Activated CD8-positive, alpha-beta memory T cell treated with anti-CD3 and anti-CD28 coated beads, Interleukin-2, amount 50 U/mL, for 4 hours (primary cell): ENCODE data around the gene CD81.

ENCODE experiments used
- DNase-seq: peaks from one replicate; pipeline ENCODE4 v3.0.0-alpha.2; 2020

The CD81 gene

DNA sequence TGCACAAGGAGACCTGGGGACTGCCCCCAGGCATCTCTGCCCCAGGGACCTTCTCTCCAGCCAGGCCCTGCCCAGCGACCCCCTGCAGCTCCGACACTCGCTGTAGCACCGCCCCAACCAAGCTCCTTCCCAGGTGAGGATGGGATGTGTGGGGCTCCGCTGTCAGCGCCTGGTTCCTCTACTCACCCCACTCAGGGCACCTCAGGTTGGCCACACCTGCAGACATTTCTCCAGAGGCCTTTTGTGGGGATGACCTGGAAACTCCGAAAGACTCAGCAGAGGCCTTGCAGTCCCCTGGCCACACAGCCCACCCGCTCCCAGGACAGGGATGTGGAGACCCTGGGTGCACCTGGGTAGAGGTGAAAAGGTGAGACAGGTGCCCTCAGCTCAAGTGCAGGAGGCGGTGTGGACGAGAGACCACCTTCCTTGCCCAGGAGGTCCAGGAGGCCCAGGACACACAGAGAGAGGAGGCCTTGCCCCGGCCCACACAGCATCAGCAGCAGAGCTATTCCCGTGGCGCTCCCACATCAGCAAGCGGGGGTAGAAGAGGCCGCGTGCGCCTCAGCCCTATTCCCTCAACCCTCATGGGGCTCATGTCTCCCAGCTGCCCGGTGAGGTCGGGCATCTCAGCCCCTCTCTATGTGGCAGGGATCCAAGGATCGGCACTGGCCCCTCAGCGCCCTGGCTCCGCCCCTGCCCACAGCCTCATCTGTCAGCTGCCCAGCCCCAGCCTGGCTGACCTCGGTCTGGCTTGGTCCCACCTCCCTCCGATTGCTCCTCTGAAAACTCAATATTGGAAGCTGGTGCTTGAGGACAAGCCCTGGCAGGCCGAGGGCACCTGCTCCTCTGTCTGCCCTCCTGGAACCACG lies 46.3 kb downstream of the CD81 start:
- DNase-seq, result no peak

DNA sequence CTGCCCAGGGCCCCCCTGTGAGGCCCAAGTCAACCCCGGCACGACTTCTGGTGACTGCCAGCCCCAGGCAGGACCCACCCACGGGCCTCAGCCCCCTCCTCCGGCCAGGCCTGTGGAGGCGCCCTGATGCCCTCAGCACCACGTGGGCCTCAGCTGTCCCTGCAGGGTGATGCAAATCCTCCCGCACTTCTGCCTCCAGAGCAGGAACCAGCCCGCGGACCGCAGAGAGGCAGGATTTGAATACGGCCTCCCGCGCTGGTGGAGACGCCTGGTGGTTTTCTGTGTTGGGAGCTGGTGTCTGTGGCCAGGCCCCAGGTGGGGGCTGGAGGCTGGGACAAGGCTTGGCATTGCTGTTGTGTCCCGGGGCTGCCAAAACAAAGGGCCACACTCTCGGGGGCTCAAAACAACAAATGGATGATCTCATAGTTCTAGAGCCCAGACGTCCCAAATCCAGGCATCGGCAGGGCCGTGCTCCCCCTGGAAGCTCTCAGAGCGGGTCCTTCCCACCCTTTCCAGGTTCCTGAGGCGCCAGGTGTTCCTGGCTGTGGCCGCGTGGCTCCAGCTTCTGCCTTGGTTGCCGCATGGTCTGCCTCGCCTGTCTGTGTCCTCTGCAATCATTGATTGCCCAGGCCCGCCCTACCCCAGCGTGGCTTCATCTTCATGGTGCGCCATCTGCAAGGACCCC lies 47.8 kb downstream of the CD81 start:
- DNase-seq, result no peak

DNA sequence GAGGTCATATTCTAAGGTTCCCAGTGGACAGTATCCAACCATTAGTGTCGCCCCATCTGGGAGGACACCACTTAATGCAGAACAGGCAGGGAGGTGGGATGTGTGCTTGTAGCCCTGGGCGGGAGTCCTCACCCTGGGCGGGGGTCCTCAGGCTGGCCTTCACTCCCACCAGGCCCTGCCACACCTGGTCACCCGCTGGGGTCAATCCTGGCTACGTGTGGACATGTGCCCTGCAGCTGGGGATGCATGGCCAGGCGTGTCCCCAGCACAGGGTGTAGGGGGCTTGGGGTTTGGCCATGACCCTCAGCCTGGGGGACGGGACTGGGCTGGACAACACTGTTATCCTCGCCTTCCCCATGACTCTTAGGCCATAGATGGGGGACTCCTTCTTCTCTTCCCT lies 48.4 kb downstream of the CD81 start:
- DNase-seq, result no peak

DNA sequence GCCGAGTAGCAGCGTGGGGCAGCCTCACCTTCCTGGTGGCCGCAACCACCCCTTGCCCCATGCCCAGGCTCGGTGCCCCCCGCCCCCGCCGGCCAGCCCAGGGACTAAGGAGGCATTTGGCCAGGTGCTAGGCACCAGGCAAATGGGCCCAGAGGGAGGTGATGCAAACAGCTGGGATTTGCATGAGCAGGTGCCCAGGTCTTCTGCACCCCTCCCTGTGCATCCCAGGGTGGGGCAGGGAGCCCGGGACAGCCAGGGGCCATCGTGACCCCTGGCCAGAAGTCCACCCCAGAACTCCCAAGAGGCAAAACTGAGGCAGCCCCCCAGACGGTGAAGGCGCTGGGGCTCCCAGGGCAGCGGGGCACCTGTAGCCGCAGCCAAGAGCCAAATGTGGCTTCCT lies 49.1 kb downstream of the CD81 start:
- no peak for DNase-seq

DNA sequence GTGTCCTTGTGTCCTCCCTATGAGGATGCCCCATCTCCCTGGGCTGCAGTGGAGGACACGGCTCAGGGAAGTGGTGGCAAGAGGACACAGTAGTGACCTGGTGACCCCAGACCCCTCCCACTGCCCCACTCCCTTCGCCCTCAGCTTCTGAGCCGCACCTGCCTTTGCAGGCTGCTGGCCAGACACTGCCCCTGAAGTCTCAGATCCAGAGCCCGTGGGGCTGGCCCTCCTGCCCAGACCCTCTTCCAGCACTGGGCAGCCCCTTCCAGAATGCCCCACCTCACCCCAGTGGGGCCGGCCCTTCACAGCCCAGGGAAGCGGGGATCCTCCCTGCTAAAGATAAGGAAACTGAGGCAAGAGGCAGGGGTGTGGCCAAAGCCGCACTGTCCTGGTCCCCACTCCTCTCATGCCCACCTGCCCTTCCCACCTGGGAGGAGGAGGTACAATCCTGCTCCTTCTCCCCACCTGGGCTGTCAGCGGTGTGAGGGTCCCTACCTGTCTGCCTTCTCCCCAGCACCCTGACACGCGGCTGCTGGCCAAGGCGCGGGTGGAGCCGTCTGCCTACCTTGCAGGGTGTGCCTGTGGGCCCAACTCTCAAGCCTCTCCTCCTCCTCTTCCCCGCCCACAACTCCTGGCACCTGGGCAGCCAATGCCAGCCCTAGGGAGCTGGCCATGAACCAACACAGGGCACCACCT lies 49.9 kb downstream of the CD81 start:
- DNase-seq, result no peak

DNA sequence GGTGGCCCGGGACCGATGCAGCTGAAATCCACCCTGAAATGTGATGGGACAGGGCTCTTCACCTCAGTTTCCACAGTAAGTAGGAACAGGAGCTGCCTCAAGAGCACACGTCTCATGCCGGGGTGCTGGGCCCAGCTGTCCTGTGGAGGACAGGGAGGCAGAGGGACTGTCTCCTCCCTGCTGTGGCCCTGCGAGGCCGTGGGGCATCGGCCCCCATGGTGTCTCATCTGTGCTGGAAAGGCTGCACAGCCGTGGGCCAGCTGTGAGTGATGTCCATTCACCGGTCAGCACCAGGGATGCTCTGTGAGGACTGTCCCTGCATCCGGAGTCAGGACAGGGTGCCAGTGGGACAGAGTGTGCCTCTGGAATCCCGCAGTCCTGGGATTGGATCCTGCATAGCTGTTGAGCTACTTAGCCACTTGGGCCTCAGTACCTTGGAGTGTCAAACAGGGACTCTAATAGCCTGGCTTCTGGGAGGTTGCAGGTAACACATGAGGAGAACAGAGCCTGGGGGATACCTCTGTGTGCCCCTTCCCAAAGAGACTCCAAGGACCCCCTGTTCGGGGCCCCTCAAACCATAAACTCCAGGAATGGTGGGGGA lies 50.7 kb downstream of the CD81 start:
- no peak for DNase-seq

DNA sequence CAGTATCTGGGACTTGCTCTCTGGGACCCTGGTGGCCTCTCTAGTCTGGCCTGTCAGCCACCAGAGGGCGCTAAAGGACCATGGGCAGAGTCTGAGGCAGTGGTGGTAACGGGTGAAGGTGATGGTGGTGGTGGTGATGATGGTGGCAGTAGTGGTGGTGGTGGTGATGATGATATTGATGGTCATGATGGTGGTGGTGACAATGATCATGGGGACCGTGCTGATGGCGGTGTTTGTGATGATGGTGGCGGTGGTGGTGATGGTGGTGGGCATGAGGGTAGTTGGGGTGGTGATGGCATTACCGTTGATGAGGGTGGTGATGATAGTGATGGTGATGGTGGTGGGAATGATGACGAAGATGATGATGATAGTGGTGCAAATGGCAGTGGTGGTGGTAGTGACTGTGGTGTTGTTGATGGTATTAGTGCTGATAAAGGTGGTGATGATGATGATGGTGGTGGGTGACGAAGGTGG lies 51.2 kb downstream of the CD81 start:
- DNase-seq, result peak; percentile 90

DNA sequence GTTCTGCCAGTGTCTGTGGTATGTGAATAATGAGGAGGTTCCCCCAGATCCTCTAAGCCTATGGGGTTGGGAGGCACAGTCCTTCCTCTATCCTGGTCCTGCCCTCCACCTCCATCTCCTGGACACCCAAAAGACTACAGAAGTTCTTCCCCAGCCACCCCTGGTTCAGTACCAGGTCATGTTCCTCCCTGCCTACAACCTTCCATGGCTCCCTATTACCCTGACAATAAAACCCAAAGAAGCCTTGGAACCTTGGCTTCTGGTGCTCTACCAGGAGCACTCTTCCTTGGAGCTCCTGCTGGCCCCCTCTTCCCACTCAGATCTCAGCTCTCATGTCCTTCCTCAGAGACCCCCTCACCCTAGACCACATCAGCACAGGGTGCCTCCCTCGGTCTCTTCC lies 54.3 kb downstream of the CD81 start:
- no peak for DNase-seq

DNA sequence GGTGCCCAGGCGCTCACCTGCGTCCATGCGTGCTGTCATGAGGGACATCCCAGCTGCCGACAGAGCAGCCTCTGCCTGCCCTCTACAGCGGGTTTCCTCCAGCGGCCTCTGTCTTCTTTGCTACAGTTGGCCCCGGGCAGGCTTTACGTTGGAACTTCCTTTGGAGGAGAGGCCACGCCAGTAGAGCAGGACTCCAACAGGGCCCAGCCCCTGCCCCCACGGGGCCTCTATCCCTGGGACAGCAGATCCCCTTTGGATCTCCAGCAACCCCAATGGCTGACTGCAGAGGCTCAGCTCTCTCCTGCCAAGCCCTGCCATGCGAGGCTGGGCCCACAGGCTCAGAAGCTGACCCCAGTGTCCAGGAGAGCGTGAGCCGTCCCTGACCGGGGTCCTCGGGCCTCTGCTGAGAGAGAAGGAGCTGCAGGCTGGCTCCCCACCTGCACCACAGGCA lies 55.1 kb downstream of the CD81 start:
- no peak for DNase-seq

DNA sequence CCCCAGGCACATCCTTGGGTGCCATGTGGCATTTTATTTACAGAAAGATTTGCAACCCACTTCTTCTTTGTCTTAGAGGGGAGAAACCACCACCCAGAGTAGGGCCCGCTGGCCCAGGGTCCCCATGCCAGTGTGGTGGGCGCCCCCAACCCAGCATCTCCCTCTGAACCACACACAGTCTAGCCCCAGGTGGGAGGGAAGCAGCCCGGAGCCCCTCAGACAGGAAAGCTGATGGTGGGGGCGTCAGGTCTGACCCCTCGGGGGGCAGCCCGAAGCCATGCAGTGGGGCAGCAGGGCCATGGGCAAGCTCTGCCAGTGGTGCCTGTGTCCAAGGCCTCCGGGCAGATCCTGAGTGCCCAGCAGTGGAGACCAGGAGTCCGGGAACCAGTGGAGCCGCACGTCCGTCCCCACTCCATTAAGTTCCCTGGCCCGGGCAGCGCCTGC lies 55.5 kb downstream of the CD81 start:
- DNase-seq, result no peak

DNA sequence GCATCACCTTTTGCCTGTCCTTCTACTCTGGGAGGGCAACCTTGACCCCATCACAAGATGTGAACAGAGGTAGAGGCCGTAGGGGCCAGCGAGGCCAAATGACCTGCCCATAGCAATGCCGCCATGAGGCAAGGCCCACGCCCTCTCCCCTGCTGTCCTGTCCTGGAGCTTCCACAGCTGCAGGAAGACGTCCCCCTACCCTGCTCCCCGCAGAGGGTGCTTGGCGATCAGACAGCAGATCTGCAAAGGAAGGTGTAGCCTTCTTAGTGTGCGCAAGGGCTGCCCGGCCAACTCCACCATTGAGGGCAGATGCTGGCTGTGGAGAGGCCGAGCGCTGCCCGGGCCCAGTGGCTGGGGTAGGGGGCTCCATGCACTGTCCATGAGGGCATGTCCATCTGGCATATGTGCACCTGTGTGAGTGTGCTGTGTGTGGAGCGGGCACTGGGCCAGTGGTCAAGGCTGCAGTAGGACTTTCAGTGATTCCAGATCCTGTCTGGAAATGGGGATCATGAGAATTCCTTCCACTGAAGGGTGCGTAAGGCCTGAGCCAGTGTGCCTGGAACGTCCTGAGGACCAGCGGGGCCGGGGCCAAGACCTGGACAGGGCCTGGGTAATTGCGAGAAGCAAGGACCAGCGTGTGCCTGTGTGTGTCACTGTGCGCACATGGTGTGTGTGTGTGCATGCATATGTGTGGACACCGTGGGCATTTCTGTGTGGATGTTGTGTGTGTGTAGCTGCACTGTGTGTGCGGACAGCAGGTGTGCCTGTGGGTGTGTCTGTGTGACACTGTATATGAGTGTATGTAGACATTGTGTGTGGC lies 56.2 kb downstream of the CD81 start:
- peak; percentile 7 for DNase-seq

DNA sequence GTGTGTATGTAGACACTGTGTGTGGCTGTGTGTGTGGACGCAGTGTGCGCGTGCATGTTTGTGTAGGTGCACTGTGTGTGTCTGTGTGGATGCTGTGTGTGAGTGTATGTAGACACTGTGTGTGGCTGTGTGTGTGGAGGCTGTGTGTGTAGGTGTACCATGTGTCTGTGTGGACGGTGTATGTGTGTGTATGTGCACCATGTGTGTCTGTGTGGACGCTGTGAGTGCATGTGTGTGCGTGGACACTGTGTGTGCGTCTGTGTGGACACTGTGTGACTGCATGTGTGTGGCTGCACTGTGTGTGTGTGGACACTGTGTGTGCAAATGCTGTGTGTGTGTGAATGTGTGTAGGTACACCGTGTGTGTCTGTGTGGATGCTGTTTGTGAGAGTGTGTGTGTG lies 56.9 kb downstream of the CD81 start:
- peak; percentile 4 for DNase-seq

DNA sequence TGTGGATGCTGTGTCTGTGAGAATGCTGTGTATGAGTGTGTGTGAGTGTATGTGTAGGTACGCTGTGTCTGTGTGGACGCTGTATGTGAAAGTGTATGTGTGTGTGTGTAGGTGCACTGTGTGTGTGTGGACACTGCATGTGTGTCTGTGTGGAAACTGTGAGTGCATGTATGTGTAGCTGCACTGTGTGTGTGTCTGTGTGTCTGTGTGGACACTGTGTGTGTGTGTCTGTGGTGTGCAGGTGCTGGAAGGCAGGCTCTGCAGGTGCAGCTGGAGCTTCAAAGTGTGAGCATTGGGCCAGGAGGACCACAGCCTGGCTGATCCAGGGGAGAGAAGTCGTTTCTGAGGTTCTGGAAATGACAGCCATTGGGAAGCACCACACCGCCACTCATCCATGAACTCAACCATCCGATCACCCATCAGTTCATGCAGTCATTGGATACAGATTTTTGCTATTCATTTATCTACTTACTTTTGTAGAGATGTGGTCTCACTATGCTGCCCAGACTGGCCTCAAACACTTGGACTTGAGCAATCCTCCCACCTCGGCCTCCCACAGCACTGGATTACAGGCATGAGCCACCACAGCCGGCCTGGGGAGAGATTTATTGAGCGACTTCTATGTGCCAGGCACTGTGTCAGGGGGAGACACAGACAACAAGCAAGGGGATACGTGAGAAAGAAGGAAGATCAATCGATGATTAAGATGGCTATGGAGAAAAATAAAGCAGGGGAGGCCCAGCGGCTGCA lies 57.6 kb downstream of the CD81 start:
- DNase-seq, result peak; percentile 3

DNA sequence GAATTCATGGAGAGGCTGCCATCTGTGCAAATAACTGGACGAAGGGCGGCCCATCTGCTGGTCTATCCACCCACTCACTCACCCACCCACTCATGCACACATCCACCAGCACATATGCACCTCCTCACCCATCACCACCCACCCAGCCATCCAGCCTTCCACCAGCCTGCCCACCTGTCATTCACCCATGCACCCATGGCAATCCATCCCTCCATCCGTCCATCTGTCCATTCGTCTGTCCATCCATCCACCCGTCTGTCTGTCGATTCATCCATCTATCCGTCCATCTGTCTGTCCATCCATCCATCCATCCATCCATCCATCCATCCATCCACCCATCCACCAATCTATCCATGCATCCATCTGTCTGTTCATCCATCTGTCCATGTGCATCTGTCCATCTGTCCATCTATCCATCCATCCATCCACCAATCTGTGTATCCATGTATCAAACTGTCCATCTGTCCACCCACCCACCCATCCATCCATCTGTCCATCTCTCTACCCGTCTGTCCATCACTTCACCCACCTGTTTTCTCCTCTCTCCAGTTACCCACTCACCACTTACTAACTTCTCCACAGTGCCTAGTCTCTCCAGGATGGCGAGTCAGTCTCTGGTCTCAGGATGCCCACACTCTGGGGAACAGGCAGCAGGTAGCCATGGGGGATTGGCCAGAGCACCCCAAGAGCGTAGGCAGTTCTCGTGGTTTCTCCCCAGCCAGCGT lies 58.3 kb downstream of the CD81 start:
- peak; percentile 4 for DNase-seq

DNA sequence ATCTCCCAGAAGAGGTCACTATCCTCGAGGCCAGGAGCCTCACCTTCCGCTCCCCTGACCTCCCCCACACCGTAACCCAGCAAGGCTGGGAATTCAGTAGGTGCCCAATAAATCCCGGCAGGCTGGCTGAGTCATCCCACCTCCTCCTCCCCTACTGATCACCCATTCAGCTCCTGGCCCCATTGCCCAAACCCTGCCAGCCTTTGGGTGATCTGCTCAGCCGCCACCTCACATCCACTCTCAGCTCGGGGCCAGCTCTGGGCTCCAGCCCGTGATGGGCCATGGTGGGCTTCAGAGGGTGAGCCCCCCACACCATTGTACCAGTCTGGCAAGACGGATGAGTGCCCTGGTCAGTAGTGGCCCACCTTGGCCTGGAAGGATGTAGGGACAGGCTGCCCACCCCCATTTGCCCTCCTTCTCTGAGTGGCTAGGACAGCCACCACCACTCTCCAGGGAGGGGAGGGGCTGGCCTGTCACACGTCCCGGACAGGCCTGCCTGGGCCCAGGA lies 59.0 kb downstream of the CD81 start:
- DNase-seq, result peak; percentile 8

DNA sequence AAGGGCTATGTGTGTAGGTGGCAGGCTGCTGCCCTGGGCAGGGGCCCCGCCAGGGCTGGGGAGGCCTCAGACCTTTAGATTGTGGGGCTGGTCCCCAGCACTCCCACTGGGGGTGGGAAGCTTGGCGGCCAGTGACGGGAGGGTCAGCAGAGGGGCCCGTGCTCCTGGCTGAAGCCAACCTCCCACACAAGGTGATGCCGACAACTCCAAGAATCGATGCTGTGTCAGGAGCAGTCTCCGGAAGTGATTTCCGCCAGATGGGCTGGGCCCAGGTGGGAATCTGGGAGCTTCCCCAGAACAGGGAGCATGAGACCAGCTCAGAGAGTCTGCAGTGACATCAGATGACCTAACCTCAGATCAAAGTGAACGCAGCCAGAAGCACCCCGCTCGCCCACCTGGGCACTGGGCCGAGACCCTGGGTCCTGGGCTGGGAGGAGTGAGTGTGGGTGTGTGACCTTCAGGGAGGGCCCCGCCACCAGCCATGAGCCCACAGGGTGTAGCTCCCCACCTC lies 59.5 kb downstream of the CD81 start:
- DNase-seq, result peak; percentile 6

DNA sequence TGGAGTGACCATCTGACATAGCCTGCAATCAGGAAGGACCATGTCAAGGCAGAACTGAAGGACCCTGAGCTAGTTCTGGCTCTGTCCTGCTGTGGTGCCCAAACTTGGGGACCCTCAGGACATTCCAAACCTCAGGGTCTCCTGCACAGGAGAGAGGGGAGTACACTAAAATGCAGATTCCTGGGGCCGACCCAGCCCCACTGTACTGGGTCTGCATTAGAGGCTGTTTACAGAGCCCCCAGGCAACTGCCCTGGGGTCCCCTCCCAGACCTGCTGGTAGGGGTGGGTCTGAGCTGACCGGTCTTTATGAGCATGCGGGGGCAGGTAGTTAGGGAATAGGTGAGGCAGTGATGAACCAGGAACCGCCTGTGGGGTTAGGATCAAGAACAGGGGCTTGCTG lies 60.4 kb downstream of the CD81 start:
- peak; percentile 6 for DNase-seq

DNA sequence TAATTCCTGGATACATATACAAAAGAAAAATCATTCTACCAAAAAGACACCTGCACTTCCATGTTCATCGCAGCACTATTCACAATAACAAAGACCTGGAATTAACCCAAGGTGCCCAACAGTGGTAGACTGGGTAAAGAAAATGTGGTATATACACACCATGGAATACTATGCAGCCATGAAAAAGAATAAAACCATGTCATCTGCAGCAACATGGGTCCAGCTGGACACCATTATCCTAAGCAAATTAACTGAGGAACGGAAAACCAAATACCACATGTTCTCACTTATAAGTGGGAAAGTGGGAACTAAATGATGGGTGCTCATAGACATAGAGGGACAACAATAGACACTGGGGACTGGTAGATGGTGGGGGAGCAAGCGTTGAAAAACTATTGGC lies 62.7 kb downstream of the CD81 start:
- no peak for DNase-seq

DNA sequence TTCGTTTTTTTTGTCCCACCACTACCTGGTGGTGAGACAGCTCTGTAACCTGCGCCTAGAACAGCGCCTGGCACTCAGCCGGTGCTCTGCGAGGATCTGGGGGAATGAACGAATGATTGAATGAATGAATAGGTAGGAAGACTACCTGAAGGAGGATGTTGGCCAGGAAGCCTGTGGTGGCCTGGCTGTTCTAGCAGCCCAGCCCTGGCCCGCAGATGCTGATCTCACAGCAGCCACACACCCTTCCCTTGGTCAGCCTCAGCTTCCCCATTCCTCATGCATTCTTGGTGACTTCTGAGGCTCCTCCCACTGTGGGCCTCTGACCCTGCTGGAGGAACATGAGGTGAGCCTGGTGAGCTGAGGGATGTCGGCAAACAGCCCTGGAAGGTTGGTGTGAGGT lies 63.5 kb downstream of the CD81 start:
- peak; percentile 6 for DNase-seq

DNA sequence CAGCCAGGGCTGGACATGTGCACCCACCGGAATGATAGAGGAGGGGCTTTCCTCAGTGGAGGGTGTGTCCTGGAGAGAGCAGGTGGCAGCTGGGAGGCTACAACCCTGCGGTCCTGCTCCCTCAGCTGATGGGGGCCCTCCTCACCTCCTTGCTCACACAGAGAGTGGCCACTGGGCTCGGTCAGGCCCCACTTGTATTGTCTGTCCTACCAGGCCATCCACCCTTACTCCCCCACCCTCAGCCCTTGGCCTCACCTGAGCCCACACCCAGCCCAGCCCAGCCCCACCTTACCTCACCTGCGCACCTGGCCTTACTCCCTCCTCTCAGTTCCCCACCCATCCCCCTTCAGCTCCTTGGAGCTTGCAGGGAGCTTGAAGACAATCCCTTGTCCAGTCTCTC lies 64.1 kb downstream of the CD81 start:
- DNase-seq, result peak; percentile 12
